ENCODE measurements around the gene NAT14.

NAT14 gene

DNA sequence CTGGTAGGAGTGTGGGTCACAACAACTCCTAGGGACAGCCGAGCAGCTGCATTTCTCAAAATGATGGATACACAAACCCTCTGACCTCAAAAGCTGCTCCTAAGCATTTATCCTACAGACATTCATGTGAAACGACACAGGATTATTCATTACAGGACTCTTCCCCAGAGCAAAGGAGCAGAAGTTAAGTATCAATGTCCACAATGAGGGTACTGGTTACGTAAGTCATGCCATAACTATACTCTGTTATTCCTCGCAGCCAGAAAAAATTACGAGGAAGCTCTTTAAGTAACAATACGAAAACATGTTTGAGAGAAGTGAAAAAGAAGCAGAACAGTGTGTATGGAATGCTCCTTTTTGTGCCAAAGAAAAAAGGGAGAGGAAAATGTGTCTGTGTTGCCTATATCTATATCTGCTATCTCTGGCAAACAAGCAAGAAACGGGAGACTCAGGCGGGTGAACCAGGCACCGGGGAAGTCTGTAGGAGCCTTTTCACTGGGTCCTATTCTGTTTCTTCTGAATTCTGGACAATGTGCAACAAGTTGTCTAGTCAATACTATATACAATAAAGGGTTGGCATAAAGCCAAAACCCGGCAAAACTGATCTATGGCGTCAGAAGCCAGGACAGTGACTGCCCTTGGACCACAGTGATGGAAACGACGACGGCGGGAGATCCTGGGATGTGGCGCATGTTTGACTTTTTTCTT is 24.9 kb upstream of the NAT14 start:
- no peak for FAIRE-seq
- DNase-seq (ENCODE audit: insufficient read length, low spot score): no peak
- TF ChIP-seq PAX5 (IDR thresholded peaks at IDR 0.05; ENCODE audit: insufficient read depth, low read length, severe bottlenecking) (no peak), POLR2A (IDR thresholded peaks at IDR 0.05; ENCODE audit: low read depth, low read length) (no peak), POU2F2 (IDR thresholded peaks at IDR 0.05; ENCODE audit: low read depth, low read length) (no peak), SPI1 (IDR thresholded peaks at IDR 0.05; ENCODE audit: low read depth, low read length) (no peak), POLR2AphosphoS5 (IDR thresholded peaks at IDR 0.05; ENCODE audit: low read depth, low read length) (no peak), TAF1 (IDR thresholded peaks at IDR 0.05; ENCODE audit: low read depth, low read length) (no peak)

DNA sequence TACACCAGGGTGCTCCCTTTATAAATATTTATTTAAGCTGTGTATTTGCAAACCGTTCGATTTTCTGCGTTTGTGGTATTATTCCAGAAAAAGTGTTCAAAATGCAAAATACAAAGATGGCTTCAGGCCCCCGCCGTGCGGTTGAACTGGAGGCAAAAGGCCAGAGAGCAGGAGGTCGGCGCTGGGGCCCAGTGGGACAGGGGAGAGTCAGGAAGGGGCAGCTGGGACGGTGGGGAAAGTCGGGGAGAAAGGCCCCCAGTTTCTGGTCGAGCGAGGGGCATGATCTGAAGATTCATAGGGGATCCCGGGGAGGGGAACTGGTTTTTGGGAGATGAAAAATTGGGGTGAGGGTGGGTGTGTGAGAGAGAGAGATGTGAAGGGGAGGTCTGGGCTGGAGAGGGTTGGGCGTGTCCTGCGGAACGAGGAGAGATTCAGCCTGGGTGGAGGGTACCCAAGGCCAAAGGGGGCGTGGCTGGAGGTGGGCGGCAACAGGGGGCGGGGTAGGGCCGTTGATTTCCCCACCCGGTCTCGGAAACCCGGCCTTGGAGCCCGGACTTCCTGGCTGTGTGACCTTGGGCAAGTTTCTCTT is 24.2 kb upstream of the NAT14 start:
- FAIRE-seq: peak; percentile 57
- TF ChIP-seq POU2F2 (IDR thresholded peaks at IDR 0.05; ENCODE audit: low read depth, low read length) (no peak; the same call in 1 of the 2 replicates), PAX5 (IDR thresholded peaks at IDR 0.05; ENCODE audit: insufficient read depth, low read length, severe bottlenecking) (no peak), SPI1 (IDR thresholded peaks at IDR 0.05; ENCODE audit: low read depth, low read length) (no peak), POLR2A (IDR thresholded peaks at IDR 0.05; ENCODE audit: low read depth, low read length) (no peak)
- no peak for DNase-seq (ENCODE audit: insufficient read length, low spot score)

GRCh38 chr19:55461259-55461973 is 23.6 kb upstream of the NAT14 start, which contains the start of gene ISOC2:
Gene ISOC2, minus strand, starts transcription at chr19:55461642. Its CDS starts 5,156 bp downstream, at chr19:55456486.
- FAIRE-seq (peak; percentile 100), DNase-seq (ENCODE audit: insufficient read length, low spot score) (peak; percentile 100)
- TF ChIP-seq POLR2A (IDR thresholded peaks at IDR 0.05; ENCODE audit: low read depth, low read length) (peak; percentile 82), POU2F2 (IDR thresholded peaks at IDR 0.05; ENCODE audit: low read depth, low read length) (no peak), SPI1 (IDR thresholded peaks at IDR 0.05; ENCODE audit: low read depth, low read length) (no peak), PAX5 (IDR thresholded peaks at IDR 0.05; ENCODE audit: insufficient read depth, low read length, severe bottlenecking) (no peak), TAF1 (IDR thresholded peaks at IDR 0.05; ENCODE audit: low read depth, low read length) (0 out of 2 replicates have a peak, but pooled peaks have one; percentile 13), POLR2AphosphoS5 (IDR thresholded peaks at IDR 0.05; ENCODE audit: low read depth, low read length) (peak; percentile 78)

DNA sequence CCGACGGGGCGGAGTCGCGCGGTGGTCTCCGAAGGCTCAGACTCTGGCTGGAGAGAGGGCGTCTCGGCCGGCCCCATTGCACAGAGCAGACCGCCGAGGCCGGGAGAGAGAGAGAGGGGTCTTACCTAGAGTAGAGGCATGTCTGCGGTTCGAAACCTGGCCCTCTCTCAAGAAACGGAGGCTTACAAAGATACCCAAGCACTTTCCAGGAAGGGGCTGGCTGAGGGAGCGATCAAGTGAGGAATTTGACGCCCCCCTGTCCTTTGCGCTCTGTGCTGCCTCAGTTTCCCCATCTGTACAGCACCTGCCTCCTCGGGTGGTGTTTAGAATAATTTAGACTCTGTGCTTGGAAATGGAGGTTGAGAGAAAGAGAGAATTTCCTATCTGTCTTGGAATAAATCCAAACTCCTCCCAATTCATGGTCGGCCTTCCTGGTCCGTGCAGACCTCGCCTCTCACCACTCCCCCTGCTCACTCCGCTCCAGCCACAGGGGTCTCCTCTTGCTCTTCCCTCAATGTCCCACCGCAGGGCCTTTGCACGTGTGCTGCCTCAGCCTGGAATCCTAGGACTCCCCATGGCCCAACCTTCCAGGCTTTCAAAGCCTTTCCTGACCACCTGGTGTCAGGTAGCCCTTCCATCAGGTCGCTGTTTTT is 22.9 kb upstream of the NAT14 start:
- no peak for TF ChIP-seq POU2F2 (IDR thresholded peaks at IDR 0.05; ENCODE audit: low read depth, low read length)
- TF ChIP-seq SPI1 (IDR thresholded peaks at IDR 0.05; ENCODE audit: low read depth, low read length): no peak
- FAIRE-seq (peak; percentile 5), DNase-seq (ENCODE audit: insufficient read length, low spot score) (no peak)

- FAIRE-seq: no peak
Observed at GRCh38 chr19:55462722-55463121, 22.3 kb upstream of the NAT14 start.

DNA sequence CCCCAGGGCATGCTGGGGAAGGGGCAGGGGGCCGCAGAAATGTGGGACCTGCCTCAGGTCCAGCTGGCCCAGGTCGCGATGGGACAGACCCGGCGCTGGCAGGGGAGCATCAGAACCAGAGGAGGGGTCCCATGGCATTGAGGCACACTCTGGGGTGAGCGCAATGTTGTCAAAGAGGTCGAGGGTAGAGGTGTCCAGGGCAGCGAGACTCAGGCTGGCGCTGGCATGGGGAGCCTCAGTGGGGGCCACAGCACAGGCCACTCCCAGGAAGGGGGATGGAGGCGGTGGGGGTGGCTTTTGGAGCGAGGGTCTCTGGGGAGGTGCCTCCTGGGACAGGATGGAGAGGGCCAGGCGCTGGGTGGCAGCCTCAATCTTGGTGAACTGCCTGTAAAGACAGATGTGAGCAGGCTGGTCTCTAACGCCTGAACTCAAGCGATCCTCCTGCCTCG is 21.4 kb upstream of the NAT14 start:
- FAIRE-seq: no peak
- TF ChIP-seq SPI1 (IDR thresholded peaks at IDR 0.05; ENCODE audit: low read depth, low read length) (no peak), PAX5 (IDR thresholded peaks at IDR 0.05; ENCODE audit: insufficient read depth, low read length, severe bottlenecking) (no peak), POLR2A (IDR thresholded peaks at IDR 0.05; ENCODE audit: low read depth, low read length) (no peak), POLR2AphosphoS5 (IDR thresholded peaks at IDR 0.05; ENCODE audit: low read depth, low read length) (no peak), POU2F2 (IDR thresholded peaks at IDR 0.05; ENCODE audit: low read depth, low read length) (no peak), TAF1 (IDR thresholded peaks at IDR 0.05; ENCODE audit: low read depth, low read length) (no peak)

More at GRCh38 chr19:55462722-55463121, 22.3 kb upstream of the NAT14 start:
- DNase-seq (ENCODE audit: insufficient read length, low spot score): no peak
- TF ChIP-seq POU2F2 (IDR thresholded peaks at IDR 0.05; ENCODE audit: low read depth, low read length) (no peak), POLR2A (IDR thresholded peaks at IDR 0.05; ENCODE audit: low read depth, low read length) (no peak), POLR2AphosphoS5 (IDR thresholded peaks at IDR 0.05; ENCODE audit: low read depth, low read length) (no peak)

GRCh38 chr19:55464039-55464661 is 20.8 kb upstream of the NAT14 start:
- DNase-seq (ENCODE audit: insufficient read length, low spot score) (no peak), FAIRE-seq (no peak)
- TF ChIP-seq POLR2A (IDR thresholded peaks at IDR 0.05; ENCODE audit: low read depth, low read length) (no peak), POLR2AphosphoS5 (IDR thresholded peaks at IDR 0.05; ENCODE audit: low read depth, low read length) (no peak), POU2F2 (IDR thresholded peaks at IDR 0.05; ENCODE audit: low read depth, low read length) (no peak), PAX5 (IDR thresholded peaks at IDR 0.05; ENCODE audit: insufficient read depth, low read length, severe bottlenecking) (no peak), TAF1 (IDR thresholded peaks at IDR 0.05; ENCODE audit: low read depth, low read length) (no peak), SPI1 (IDR thresholded peaks at IDR 0.05; ENCODE audit: low read depth, low read length) (no peak)

More for the DNA sequence above, 21.4 kb upstream of the NAT14 start:
- no peak for DNase-seq (ENCODE audit: insufficient read length, low spot score)

GRCh38 chr19:55464662-55465054 is 20.3 kb upstream of the NAT14 start, which contains the start of gene C19orf85:
Gene C19orf85, minus strand, starts transcription at chr19:55464751. Its CDS starts 197 bp downstream, at chr19:55464554.
- FAIRE-seq: no peak
- no peak for TF ChIP-seq PAX5 (IDR thresholded peaks at IDR 0.05; ENCODE audit: insufficient read depth, low read length, severe bottlenecking)
- TF ChIP-seq SPI1 (IDR thresholded peaks at IDR 0.05; ENCODE audit: low read depth, low read length): no peak
- TF ChIP-seq POU2F2 (IDR thresholded peaks at IDR 0.05; ENCODE audit: low read depth, low read length): no peak
- TF ChIP-seq TAF1 (IDR thresholded peaks at IDR 0.05; ENCODE audit: low read depth, low read length): no peak
- no peak for TF ChIP-seq POLR2A (IDR thresholded peaks at IDR 0.05; ENCODE audit: low read depth, low read length)
- no peak for TF ChIP-seq POLR2AphosphoS5 (IDR thresholded peaks at IDR 0.05; ENCODE audit: low read depth, low read length)
- DNase-seq (ENCODE audit: insufficient read length, low spot score): no peak

Measured in GM12891 (cell line).